ENCODE data around the gene HRH1.

The HRH1 gene

GRCh38 chr3:11274566-11275142 is 120.4 kb downstream of the HRH1 start:
- Histone ChIP-seq H3K9me3 (ENCODE audit: insufficient read depth, low read length) (no peaks in the 10 kb centered on the region), H3K27me3 (ENCODE audit: low read length) (no peaks in the 10 kb centered on the region), H3K9me2 (replicated peaks; ENCODE audit: insufficient read depth, low read length) (no peaks in the 10 kb centered on the region), H3K9ac (ENCODE audit: low read length) (no peak overlapping the region), H4K20me1 (ENCODE audit: low read depth, low read length) (no peaks in the 10 kb centered on the region), H3K79me2 (ENCODE audit: insufficient read depth, low read length) (peaks cover 30% of the 10 kb centered on the region), H3K27ac (ENCODE audit: low read depth, low read length) (no peak overlapping the region), H3K36me3 (ENCODE audit: low read length) (no peaks in the 10 kb centered on the region), H3K4me2 (ENCODE audit: low read depth, low read length, poor library complexity, severe bottlenecking) (no peak overlapping the region), H3K4me3 (ENCODE audit: insufficient read depth, low read length, poor library complexity, severe bottlenecking) (no peak overlapping the region), H2AFZ (ENCODE audit: low read depth, low read length, severe bottlenecking) (no peak overlapping the region), H3F3A (ENCODE audit: insufficient read depth) (no peaks in the 10 kb centered on the region)
- no peak for TF ChIP-seq CTCF (IDR thresholded peaks at IDR 0.05; ENCODE audit: insufficient read depth, low read length, poor library complexity, severe bottlenecking)
- TF ChIP-seq EZH2phosphoT487 (conservative IDR thresholded peaks at IDR 0.05; ENCODE audit: low read length): no peak

- Histone ChIP-seq H3K79me2 (ENCODE audit: insufficient read depth, low read length) (peaks cover 30% of the 10 kb centered on the region), H4K20me1 (ENCODE audit: low read depth, low read length) (no peaks in the 10 kb centered on the region), H3K9me3 (ENCODE audit: insufficient read depth, low read length) (no peaks in the 10 kb centered on the region), H3K4me3 (ENCODE audit: insufficient read depth, low read length, poor library complexity, severe bottlenecking) (no peak overlapping the region), H3K27ac (ENCODE audit: low read depth, low read length) (no peak overlapping the region), H3K27me3 (ENCODE audit: low read length) (no peaks in the 10 kb centered on the region), H3K9me2 (replicated peaks; ENCODE audit: insufficient read depth, low read length) (no peaks in the 10 kb centered on the region), H2AFZ (ENCODE audit: low read depth, low read length, severe bottlenecking) (no peak overlapping the region), H3K9ac (ENCODE audit: low read length) (no peak overlapping the region), H3F3A (ENCODE audit: insufficient read depth) (no peaks in the 10 kb centered on the region), H3K4me2 (ENCODE audit: low read depth, low read length, poor library complexity, severe bottlenecking) (no peak overlapping the region), H3K36me3 (ENCODE audit: low read length) (0 out of 2 replicates have a peak, but pooled peaks cover 2% of the 10 kb centered on the region)
- no peak for TF ChIP-seq CTCF (IDR thresholded peaks at IDR 0.05; ENCODE audit: insufficient read depth, low read length, poor library complexity, severe bottlenecking)
- TF ChIP-seq EZH2phosphoT487 (conservative IDR thresholded peaks at IDR 0.05; ENCODE audit: low read length): no peak
Observed at GRCh38 chr3:11275926-11276325, 121.6 kb downstream of the HRH1 start.

- Histone ChIP-seq H3K9ac (ENCODE audit: low read length) (no peak overlapping the region), H3K27ac (ENCODE audit: low read depth, low read length) (no peak overlapping the region), H3K27me3 (ENCODE audit: low read length) (no peaks in the 10 kb centered on the region), H3F3A (ENCODE audit: insufficient read depth) (no peaks in the 10 kb centered on the region), H3K4me3 (ENCODE audit: insufficient read depth, low read length, poor library complexity, severe bottlenecking) (no peak overlapping the region), H3K4me2 (ENCODE audit: low read depth, low read length, poor library complexity, severe bottlenecking) (no peak overlapping the region), H3K9me3 (ENCODE audit: insufficient read depth, low read length) (no peaks in the 10 kb centered on the region), H3K36me3 (ENCODE audit: low read length) (0 out of 2 replicates have a peak, but pooled peaks cover 3% of the 10 kb centered on the region), H3K9me2 (replicated peaks; ENCODE audit: insufficient read depth, low read length) (no peaks in the 10 kb centered on the region), H3K79me2 (ENCODE audit: insufficient read depth, low read length) (peaks cover 30% of the 10 kb centered on the region), H2AFZ (ENCODE audit: low read depth, low read length, severe bottlenecking) (no peak overlapping the region), H4K20me1 (ENCODE audit: low read depth, low read length) (no peaks in the 10 kb centered on the region)
- TF ChIP-seq CTCF (IDR thresholded peaks at IDR 0.05; ENCODE audit: insufficient read depth, low read length, poor library complexity, severe bottlenecking): no peak
- no peak for TF ChIP-seq EZH2phosphoT487 (conservative IDR thresholded peaks at IDR 0.05; ENCODE audit: low read length)
Observed at GRCh38 chr3:11276901-11277300, 122.6 kb downstream of the HRH1 start.
